Activated CD8-positive, alpha-beta memory T cell treated with anti-CD3 and anti-CD28 coated beads, Interleukin-2, amount 10 ng/mL, durations not matched to agents 7 days and 5 days (primary cell): ENCODE measurements around the gene CFAP70. TPM values are rescaled to one million over a fixed set of nuclear protein-coding genes. Genes with fewer than 3 reads are reported as not detected.
"Not testable (repeated sequence)": the region's sequence is repeated elsewhere in the genome, so short reads cannot be mapped to it uniquely, and the experiment has no call there.

ENCODE experiments used
- ATAC-seq: fragments of 150-1000 bp; cut with Tn5 transposase; one replicate; pipeline ENCODE4 v1.10.0; 2021; ENCODE audit warnings: moderate library complexity
- CTCF ChIA-PET: fragments of 350-600 bp; sonication (Branson Sonifier 250); formaldehyde crosslinking; loops from one replicate; lab custom pipeline; 2021; ENCODE audit warnings: antibody characterized with exemption; lab: Charles Lee
- DNase-seq: peaks from one replicate; pipeline ENCODE4 v3.0.0-alpha.2; 2020
- H3K27ac Mint-ChIP-seq: one replicate; pipeline ENCODE4 v1.8.0; 2021; ENCODE audit warnings: mild to moderate bottlenecking, mixed read lengths
- H3K27me3 Mint-ChIP-seq: one replicate; pipeline ENCODE4 v1.8.0; 2021; ENCODE audit warnings: mixed read lengths
- H3K36me3 Mint-ChIP-seq: one replicate; pipeline ENCODE4 v1.8.0; 2021; ENCODE audit warnings: mild to moderate bottlenecking, mixed read lengths
- H3K4me1 Mint-ChIP-seq: one replicate; pipeline ENCODE4 v1.8.0; 2021; ENCODE audit warnings: mixed read lengths
- H3K4me3 Mint-ChIP-seq: one replicate; pipeline ENCODE4 v1.8.0; 2021; ENCODE audit warnings: mild to moderate bottlenecking, moderate library complexity, mixed read lengths
- H3K9me3 Mint-ChIP-seq: one replicate; pipeline ENCODE4 v1.8.0; 2022; ENCODE audit warnings: low read depth, mixed read lengths
- total RNA-seq, 2 experiments: library from RNA; stranded (reverse); gene quantifications; one replicate each; pipeline ENCODE4 v1.2.3, GENCODE V29; 2021

CFAP70 gene
- total RNA-seq, 2 experiments from 2014 or later: 0.38 to 0.80 TPM

DNA sequence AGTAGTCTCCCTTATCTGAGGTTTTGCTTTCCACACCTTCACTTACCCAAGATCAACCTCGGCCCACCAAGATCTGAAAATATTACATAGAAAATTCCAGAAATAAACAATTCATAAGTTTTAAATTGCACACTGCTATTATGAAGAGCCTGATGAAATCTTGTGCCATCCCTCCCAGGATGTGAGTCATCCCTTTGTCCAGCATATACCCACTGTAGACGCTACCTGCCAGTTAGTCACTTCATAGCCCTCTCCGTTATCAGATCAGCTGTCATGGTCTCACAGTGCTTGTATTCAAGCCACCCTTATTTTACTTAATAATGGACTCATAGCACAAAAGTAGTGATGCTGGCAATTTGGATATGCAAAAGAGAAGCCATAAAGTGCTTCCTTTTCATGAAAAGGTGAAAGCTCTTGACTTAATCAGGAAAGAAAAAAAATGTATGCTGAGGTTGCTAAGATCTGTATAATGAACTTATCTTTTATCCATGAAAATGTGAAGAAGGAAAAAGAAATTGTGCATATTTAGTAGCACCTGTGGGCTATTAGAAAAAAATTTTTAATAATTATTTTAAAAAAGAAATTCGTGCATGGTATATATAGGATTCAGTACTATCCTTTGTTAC lies 96.4 kb downstream of the CFAP70 start:
- ATAC-seq: no peak
- H3K27ac Mint-ChIP-seq: no peak overlapping the region
- H3K4me1 Mint-ChIP-seq: peaks cover 3% of the 10 kb centered on the region

DNA sequence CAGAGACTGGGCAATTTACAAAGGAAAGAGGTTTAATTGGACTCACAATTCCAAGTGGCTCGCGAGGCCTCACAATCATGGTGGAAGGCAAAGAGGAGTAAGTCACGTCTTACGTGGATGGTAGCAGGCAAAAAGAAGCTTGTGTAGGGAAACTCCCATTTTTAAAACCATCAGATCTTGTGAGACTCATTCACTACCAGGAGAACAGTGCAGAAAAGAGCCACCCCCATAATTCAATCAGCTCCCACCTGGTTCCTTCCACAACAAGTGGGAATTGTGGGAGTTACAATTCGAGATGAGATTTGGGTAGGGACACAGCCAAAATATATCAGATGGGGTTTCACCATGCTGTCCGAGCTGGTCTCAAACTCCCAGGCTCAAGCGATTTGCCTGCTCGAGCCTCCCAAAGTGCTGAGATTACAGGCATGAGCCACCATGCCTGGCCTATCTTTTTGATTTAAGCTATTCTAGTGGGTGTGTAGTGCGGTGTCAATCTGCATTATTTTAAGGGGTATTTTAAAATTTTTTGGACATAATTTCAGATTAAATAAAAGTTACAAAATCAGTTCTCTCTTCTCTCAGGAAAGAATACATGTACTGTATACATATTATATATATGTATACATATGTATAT lies 97.2 kb downstream of the CFAP70 start:
- Mint-ChIP-seq H3K4me3 (no peak overlapping the region), H3K36me3 (peaks cover 3% of the 10 kb centered on the region), H3K4me1 (peaks cover 3% of the 10 kb centered on the region), H3K27ac (no peak overlapping the region), H3K27me3 (no peaks in the 10 kb centered on the region), H3K9me3 (peaks cover 6% of the 10 kb centered on the region)
- CTCF ChIA-PET: interaction anchor here (0.8 to 1.3 kb wide), 3 partner anchors 9 to 382 kb away, joined by 3 to 4 read pairs (median 3); partner anchors contain the start of gene MRPS16
- DNase-seq: no peak
- ATAC-seq: no peak

More for the DNA sequence above, 96.4 kb downstream of the CFAP70 start:
- H3K27me3 Mint-ChIP-seq: peaks cover 2% of the 10 kb centered on the region
- no peak for DNase-seq
- peaks cover 6% of the 10 kb centered on the region for H3K9me3 Mint-ChIP-seq
- CTCF ChIA-PET: interaction anchor here (0.6 to 0.8 kb wide), 2 partner anchors 10 to 192 kb away, joined by 3 read pairs; partner anchors contain the start of gene MRPS16
- peaks cover 3% of the 10 kb centered on the region for H3K36me3 Mint-ChIP-seq
- H3K4me3 Mint-ChIP-seq: no peak overlapping the region

DNA sequence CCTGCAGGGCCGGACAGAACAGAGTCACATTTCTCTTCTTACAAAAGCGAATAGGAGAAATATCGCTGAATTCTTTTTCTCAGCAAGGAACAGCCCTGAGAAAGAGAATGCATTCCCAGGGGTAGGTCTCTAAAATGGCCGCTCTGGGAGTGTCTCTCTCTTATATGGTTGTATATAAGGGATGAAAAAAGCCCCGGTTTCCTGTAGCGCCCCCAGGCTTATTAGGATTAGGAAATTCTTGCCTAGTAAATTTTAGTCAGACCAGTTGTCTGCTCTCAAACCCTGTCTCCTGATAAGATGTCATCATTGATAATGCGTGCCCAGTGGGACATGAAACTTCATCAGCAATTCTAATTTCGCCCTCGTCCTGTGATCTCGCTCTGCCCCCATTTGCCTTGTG lies 100.1 kb downstream of the CFAP70 start:
- DNase-seq, H3K27ac Mint-ChIP-seq, H3K27me3 Mint-ChIP-seq, CTCF ChIA-PET, H3K36me3 Mint-ChIP-seq, H3K4me3 Mint-ChIP-seq, H3K9me3 Mint-ChIP-seq, H3K4me1 Mint-ChIP-seq, ATAC-seq: not testable (repeated sequence)

DNA sequence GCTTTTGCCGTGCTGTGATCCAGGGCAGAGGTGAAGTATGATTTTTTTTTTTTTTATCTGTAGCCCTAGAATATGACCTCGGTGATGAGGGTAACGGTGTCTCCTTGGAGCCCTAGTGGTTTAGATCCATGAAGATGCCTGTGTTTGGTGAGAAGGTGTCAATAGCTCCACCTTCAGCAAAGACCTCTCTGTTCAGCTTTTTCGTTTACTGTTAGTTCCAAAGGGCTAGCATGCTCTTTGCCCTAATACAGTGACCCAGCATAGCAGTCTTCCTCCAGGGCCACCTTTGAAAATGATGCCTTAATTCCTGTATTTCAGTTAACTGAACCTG lies 105.5 kb downstream of the CFAP70 start:
- DNase-seq (no peak), ATAC-seq (no peak)
- Mint-ChIP-seq H3K9me3 (no peaks in the 10 kb centered on the region), H3K27me3 (no peaks in the 10 kb centered on the region), H3K36me3 (peaks cover 30% of the 10 kb centered on the region), H3K4me1 (peaks cover 35% of the 10 kb centered on the region), H3K27ac (peak overlapping the region; percentile 94), H3K4me3 (peak overlapping the region; percentile 100)
- CTCF ChIA-PET: interaction anchor here (0.7 to 3.5 kb wide), 5 partner anchors 11 to 391 kb away, joined by 3 to 21 read pairs (median 4); partner anchors contain the start of gene P4HA1

DNA sequence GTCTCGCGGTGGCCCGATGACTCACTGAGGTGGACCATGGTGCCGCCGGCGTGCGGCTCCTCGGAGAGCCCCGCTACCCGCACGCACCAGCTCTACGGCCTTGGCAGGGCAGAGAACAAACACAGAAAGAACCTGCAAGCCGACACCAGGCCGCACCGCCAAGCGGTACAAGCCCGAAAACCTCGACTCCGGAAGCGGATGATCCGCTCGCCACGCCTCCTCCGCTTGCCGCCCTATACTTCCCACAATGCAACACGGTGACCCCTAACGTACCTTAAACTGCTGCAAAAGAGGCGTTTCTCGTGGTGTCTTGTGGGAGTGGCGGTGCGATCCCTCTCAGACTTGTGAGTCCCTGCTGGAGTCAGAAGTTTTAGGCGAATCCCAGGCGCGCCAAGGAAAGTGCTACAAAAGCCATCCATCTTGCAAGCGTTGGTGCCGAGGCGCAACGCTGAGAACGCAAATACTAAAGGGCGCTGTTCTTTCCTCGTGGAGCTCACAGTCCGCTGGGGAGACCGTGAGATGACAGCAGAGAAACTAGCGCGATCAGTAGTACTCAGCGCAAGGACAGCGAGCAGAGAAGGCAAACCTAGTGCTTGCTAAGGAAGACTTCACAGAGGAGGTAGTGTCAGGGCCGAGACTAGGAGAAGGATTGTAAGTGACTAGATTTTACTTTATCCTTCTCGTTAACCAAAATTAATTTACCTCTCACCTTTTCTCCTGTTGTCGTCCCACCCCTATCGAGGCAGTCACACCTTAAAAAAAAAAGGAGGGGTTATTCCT lies 106.0 kb downstream of the CFAP70 start, which contains the start of gene MRPS16:
MRPS16 (minus strand) TSS at position 200 of the 780 bp plus-strand sequence; CDS start at position 38, 162 bp downstream.
- DNase-seq (peak; percentile 96), ATAC-seq (peak; percentile 91)
- CTCF ChIA-PET: interaction anchor here (0.9 to 3.5 kb wide), 7 partner anchors 8 to 392 kb away, joined by 3 to 21 read pairs (median 3); partner anchors contain the start of gene P4HA1
- Mint-ChIP-seq H3K9me3 (no peaks in the 10 kb centered on the region), H3K4me1 (peaks cover 40% of the 10 kb centered on the region), H3K27ac (peak within 1 kb of the TSS; percentile 94), H3K4me3 (peak within 1 kb of the TSS; percentile 100), H3K36me3 (peaks cover 31% of the 10 kb centered on the region), H3K27me3 (no peaks in the 10 kb centered on the region)

DNA sequence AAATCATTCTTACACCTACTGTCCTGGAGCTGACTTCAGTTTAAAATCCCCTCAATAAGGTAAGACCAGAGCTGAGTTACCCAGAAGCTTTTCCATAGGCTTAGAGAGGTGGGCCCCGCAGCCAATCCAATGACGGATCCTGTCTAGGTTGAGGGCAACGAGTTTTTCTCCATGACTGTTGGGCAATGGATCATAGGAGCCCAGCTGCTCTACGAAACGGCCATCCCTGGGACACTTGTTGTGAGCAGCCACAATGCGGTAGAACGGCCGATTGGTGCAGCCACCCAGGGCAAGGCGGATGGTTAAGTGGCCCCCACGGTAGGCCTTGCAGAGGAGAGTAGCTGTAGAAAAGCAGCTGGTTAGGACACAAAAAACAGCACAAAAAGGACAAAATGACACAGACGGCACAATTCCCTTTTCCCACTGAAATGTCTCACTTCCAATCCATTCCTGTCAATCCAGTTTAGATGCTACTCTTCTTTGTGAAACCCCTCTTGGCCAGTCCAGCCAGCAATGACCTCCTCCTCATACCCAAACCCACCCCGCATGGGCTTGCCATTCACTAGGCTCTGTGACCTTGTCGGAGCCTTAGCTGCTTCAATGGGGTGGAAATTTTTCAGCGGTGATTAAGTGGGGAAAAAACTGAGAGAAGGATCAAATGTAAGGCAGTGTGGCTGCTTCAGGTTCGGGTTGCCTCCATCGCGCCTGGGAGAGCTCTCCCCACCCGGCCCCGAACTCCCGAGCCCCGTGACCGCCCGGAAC lies 106.8 kb downstream of the CFAP70 start:
- Mint-ChIP-seq H3K27me3 (no peaks in the 10 kb centered on the region), H3K27ac (peak overlapping the region; percentile 94), H3K36me3 (peaks cover 31% of the 10 kb centered on the region), H3K4me1 (peaks cover 41% of the 10 kb centered on the region), H3K9me3 (no peaks in the 10 kb centered on the region), H3K4me3 (peak overlapping the region; percentile 100)
- DNase-seq: peak; percentile 45
- CTCF ChIA-PET: interaction anchor here (0.9 to 3.5 kb wide), 6 partner anchors 9 to 392 kb away, joined by 3 to 21 read pairs (median 4); partner anchors contain the start of gene P4HA1
- peak; percentile 78 for ATAC-seq

DNA sequence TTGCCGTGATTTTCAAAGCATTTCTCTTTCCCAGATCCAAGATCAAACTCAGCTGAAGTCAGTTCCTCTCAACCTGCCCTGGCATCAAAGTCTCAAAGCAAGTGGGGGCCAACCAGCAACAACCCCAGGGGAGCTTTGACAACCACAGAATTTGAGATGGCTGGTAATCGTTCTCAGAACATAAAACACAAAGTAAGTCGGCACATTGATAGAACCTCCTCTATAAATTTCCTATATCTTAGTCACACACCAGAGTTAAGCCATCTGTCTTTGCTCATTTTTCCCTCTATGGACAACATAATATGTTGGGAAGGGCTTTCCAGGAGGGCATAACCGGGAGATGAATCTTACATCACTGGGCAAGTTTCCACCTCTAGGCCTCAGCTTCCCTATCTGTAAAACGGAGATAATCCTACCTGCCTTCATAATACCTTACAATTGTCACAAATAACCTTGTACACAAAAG lies 110.4 kb downstream of the CFAP70 start:
- CTCF ChIA-PET: no interaction called here
- ATAC-seq (no peak), DNase-seq (no peak)
- Mint-ChIP-seq H3K36me3 (peaks cover 63% of the 10 kb centered on the region), H3K27ac (peak overlapping the region; percentile 96), H3K27me3 (no peaks in the 10 kb centered on the region), H3K9me3 (no peaks in the 10 kb centered on the region), H3K4me1 (peaks cover 59% of the 10 kb centered on the region), H3K4me3 (peak overlapping the region; percentile 96)

DNA sequence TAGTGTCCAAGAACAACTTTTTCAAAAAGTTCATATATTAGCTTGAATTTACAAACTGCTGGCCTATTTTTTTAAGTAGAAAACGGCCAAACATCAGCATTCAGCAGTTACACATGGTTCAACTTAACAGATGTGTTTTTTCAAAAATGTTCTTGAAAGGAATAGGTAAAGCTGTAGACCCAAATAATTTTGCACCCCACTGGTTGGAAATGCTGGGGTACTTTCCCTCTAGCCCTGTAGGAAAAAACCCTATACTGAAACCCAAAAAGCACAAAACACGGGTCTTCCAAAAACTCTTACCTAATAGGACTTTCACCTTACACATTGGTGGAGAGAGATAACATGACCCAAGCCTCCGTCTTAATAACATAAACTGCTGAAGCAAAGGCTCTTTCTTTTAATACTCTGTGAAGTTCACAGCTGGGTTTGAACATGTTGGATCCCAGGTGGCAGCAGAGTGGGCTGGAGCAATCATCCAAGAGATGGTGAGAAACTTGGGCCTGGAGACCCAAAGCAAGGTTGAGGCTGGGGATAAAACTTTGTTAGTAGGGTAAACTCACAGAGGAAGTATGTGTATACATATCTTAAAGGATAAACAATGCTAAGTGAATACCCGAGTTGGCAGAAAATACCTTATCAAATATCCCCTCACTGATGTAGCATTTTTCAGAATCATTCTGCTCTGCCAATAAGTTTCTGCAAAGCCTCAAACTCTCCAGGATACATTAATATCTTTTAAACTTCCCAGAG lies 111.0 kb downstream of the CFAP70 start:
- no peaks in the 10 kb centered on the region for H3K9me3 Mint-ChIP-seq
- H3K27me3 Mint-ChIP-seq: no peaks in the 10 kb centered on the region
- peaks cover 69% of the 10 kb centered on the region for H3K36me3 Mint-ChIP-seq
- H3K4me3 Mint-ChIP-seq: peak overlapping the region; percentile 96
- no peak for DNase-seq
- CTCF ChIA-PET: interaction anchor here (0.9 to 2.2 kb wide), 6 partner anchors 8 to 396 kb away, joined by 3 to 12 read pairs (median 6); partner anchors contain the start of gene P4HA1
- H3K27ac Mint-ChIP-seq: peak overlapping the region; percentile 96
- ATAC-seq: no peak
- peaks cover 62% of the 10 kb centered on the region for H3K4me1 Mint-ChIP-seq

DNA sequence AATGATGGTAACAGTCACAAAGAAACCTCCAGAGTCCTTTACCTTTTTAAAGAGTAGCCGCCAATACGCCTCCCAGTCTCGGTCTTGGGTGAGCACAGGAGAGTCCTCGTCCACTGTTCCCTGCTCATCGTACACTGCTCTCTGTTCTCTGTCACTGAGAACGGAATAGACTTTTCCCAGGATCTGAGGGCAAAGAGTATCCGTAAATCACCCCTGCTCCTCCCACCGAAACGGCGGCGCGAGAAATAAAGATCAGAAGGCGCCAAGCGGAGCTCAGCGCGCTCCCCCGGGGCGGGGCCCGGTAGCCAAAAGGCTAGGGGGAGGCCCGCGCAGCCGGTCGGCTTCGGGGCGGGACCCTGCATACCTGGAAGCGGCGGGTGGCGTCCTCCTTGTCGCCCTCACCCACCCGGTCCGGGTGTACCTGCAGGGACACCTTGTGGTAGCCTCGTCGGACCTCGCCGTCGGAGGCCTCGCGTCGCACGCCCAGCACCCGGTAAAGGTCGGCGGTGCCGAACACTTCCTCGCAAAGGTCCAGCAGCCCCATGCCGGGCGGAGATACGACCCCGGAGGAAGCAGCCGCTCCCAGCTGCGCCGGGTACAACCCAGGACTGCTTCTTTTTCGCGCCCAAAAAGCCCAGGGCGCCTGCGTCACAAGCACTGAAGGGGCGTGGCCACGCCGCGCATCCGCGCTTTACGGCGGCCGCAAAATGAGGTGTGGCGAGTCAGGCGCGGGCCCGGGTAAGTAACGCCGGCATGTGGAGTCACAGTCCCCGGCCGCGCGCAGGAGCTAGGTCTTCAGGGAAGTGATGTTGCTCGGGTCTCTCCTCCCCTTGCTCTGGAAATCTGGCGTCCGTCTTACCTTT lies 111.8 kb downstream of the CFAP70 start, which contains the start of gene DNAJC9:
DNAJC9 (minus strand) TSS at position 610 of the 863 bp plus-strand sequence; CDS start at position 544, 66 bp downstream.
- CTCF ChIA-PET: interaction anchor here (0.6 to 2.2 kb wide), 8 partner anchors 8 to 397 kb away, joined by 3 to 12 read pairs (median 4); partner anchors contain the start of gene P4HA1
- peak; percentile 98 for DNase-seq
- H3K36me3 Mint-ChIP-seq: peaks cover 68% of the 10 kb centered on the region

DNA sequence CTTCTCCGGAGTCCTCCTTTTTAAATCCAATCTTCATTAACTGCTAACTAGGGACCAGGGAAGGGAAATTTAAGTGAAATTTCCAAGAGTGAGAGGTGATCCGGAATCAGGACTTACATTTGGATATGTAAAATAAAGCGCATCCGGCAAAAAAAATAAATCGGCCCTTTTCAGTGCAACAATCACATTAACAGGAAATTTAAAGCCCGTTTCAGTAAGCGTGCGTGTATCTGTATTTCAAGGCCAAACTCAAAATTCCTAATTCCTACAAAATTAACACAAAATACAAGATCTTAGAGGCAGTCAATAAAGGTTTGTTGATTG lies 112.4 kb downstream of the CFAP70 start:
- Mint-ChIP-seq H3K9me3 (no peaks in the 10 kb centered on the region), H3K4me3 (peak overlapping the region; percentile 96), H3K27ac (peak overlapping the region; percentile 96), H3K27me3 (no peaks in the 10 kb centered on the region), H3K36me3 (peaks cover 65% of the 10 kb centered on the region), H3K4me1 (peaks cover 64% of the 10 kb centered on the region)
- CTCF ChIA-PET: interaction anchor here (0.6 to 2.2 kb wide), 9 partner anchors 8 to 398 kb away, joined by 3 to 12 read pairs (median 4); partner anchors contain the start of genes ANXA7 and P4HA1
- DNase-seq: no peak
- no peak for ATAC-seq

More for the DNA sequence above, 111.8 kb downstream of the CFAP70 start, which contains the start of gene DNAJC9:
- H3K27ac Mint-ChIP-seq: peak within 1 kb of the TSS; percentile 96
- H3K4me1 Mint-ChIP-seq: peaks cover 67% of the 10 kb centered on the region
- no peaks in the 10 kb centered on the region for H3K9me3 Mint-ChIP-seq
- peak within 1 kb of the TSS; percentile 96 for H3K4me3 Mint-ChIP-seq
- ATAC-seq: peak; percentile 95
- H3K27me3 Mint-ChIP-seq: no peaks in the 10 kb centered on the region

DNA sequence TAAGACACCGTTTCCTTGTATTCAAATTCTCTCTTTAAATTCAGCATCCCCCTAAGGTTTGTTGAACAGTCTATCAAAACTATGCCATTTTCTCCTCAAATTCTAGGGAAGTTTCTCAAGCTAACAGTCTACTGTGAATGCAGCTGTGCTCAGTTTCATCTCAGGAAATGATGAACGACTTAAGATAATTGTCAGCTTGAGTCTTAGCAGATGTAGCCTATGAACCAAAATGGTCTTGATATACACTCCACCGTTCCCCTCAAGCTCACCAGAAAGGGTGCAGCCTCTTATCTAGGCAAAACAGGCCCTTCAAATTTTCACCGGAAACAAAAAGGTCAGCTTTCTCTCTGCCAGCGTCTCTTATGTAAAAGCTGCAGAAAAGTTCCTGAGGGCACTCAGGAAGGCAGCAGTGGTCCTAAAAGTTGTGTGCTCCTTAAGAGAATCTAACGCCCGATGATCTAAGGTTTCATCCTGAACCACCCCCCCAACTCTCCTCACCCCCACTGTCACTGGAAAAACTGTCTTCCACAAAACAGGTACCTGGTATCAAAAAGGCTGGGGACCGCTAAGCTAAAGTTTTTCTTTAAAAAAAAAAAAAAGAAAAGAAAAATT lies 113.7 kb downstream of the CFAP70 start:
- ATAC-seq: no peak
- Mint-ChIP-seq H3K9me3 (no peaks in the 10 kb centered on the region), H3K4me3 (peak overlapping the region; percentile 96), H3K36me3 (peaks cover 64% of the 10 kb centered on the region), H3K27ac (peak overlapping the region; percentile 75), H3K27me3 (no peaks in the 10 kb centered on the region), H3K4me1 (peaks cover 57% of the 10 kb centered on the region)
- CTCF ChIA-PET: interaction anchor here (0.6 to 1.7 kb wide), 3 partner anchors 168 to 264 kb away, joined by 3 read pairs; partner anchors contain the start of gene ANXA7
- no peak for DNase-seq
